Endothelial cell of umbilical vein (primary cell): Measurements from ENCODE around the gene ASF1A.

ENCODE experiments used
- EZH2 ChIP-seq: IDR thresholded peaks from 2 replicates; pipeline ENCODE4 v1.6.1; 2012; ENCODE audit warnings: borderline replicate concordance, low read depth, mild to moderate bottlenecking, moderate library complexity, low read length, inconsistent platforms; ENCODE audit not compliant: severe bottlenecking
- FOS ChIP-seq: IDR thresholded peaks from 2 replicates; pipeline ENCODE4 v1.6.1; 2011; ENCODE audit warnings: mild to moderate bottlenecking, low read length, moderate library complexity, borderline replicate concordance; ENCODE audit not compliant: insufficient read depth
- GATA2 ChIP-seq: IDR thresholded peaks from 2 replicates; pipeline ENCODE4 v1.7.0; 2011; ENCODE audit warnings: low read depth, mild to moderate bottlenecking, moderate library complexity, mixed read lengths, low read length; ENCODE audit not compliant: insufficient read length, insufficient read depth
- JUN ChIP-seq: IDR thresholded peaks from 2 replicates; pipeline ENCODE4 v1.6.1; 2011; ENCODE audit warnings: borderline replicate concordance, low read depth; ENCODE audit not compliant: insufficient read length, insufficient read depth
- MAX ChIP-seq: IDR thresholded peaks from 2 replicates; pipeline ENCODE4 v1.6.1; 2011; ENCODE audit not compliant: insufficient read depth, insufficient read length
- MYC ChIP-seq: IDR thresholded peaks from one replicate; pipeline ENCODE4 v1.6.1; 2011; ENCODE audit warnings: mild to moderate bottlenecking, low read depth, low read length
- POLR2A ChIP-seq: IDR thresholded peaks from 2 replicates; pipeline ENCODE4 v1.6.1; 2012; ENCODE audit warnings: low read depth, mild to moderate bottlenecking, control low read depth, low read length
- POLR2AphosphoS5 ChIP-seq: IDR thresholded peaks from 2 replicates; pipeline ENCODE4 v1.6.1; 2012; ENCODE audit warnings: low read depth, mild to moderate bottlenecking, control low read depth, low read length, moderate library complexity; ENCODE audit not compliant: insufficient read depth
- TF ChIP-seq, protein P1 (sequence below), 2 donors: IDR thresholded peaks; 1 replicate in 1 of 2; 2 replicates in 1 of 2; pipeline ENCODE4 v1.5.1; 2011; ENCODE audit warnings: low read length in 2 of 2, mild to moderate bottlenecking in 2 of 2, moderate library complexity in 2 of 2, control low read depth in 1 of 2, inconsistent platforms in 1 of 2, low read depth in 1 of 2; ENCODE audit not compliant: insufficient read depth in 1 of 2; ENCODE audit errors: extremely low read depth in 1 of 2

DNA sequence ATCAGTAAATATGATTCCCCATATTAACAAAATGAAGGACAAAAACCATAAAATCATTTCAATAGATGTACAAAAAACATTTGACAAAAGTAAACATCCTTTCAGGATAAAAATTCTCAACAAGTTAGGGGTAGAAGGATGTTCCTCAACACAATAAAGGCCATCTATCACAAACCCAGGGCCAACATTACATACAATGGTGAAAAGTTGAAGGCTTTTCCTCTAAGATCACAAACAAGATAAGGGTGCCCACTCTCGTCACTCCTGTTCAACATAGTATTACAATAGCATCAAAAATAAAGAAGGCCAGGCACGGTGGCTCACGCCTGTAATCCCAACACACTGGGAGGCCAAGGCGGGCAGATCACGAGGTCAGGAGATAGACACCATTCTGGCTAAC is 22.6 kb upstream of the ASF1A start:
- TF ChIP-seq, protein P1, sequence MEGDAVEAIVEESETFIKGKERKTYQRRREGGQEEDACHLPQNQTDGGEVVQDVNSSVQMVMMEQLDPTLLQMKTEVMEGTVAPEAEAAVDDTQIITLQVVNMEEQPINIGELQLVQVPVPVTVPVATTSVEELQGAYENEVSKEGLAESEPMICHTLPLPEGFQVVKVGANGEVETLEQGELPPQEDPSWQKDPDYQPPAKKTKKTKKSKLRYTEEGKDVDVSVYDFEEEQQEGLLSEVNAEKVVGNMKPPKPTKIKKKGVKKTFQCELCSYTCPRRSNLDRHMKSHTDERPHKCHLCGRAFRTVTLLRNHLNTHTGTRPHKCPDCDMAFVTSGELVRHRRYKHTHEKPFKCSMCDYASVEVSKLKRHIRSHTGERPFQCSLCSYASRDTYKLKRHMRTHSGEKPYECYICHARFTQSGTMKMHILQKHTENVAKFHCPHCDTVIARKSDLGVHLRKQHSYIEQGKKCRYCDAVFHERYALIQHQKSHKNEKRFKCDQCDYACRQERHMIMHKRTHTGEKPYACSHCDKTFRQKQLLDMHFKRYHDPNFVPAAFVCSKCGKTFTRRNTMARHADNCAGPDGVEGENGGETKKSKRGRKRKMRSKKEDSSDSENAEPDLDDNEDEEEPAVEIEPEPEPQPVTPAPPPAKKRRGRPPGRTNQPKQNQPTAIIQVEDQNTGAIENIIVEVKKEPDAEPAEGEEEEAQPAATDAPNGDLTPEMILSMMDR (IDR thresholded peaks at IDR 0.05; ENCODE audit: extremely low read depth in 1 of 2, insufficient read depth in 1 of 2, low read depth in 1 of 2, low read length in 2 of 2) = no peak
- no peak for TF ChIP-seq POLR2AphosphoS5
- no peak for TF ChIP-seq POLR2A
- TF ChIP-seq EZH2 = no peak
- TF ChIP-seq MAX = no peak
- TF ChIP-seq MYC = no peak
- no peak for TF ChIP-seq GATA2
- TF ChIP-seq JUN = no peak
- no peak for TF ChIP-seq FOS
